Fibroblast of lung (primary cell): ENCODE results near the gene HAPSTR1. TPM values are rescaled to one million over a fixed set of nuclear protein-coding genes. Genes with fewer than 3 reads are reported as not detected.
"Not testable (repeated sequence)": the region's sequence is repeated elsewhere in the genome, so short reads cannot be mapped to it uniquely, and the experiment has no call there.

Source experiments
- DNase-seq, 2 donors: peaks; one replicate each; pipeline versions ENCODE4 v3.0.0 to v3.0.0-alpha.2; 2010; ENCODE audit warnings: low read depth in 2 of 2
- H2AFZ ChIP-seq: 2 replicates; pipeline ENCODE4 v1.5.1; 2012; ENCODE audit warnings: low read length, control low read depth, inconsistent platforms
- H3K27ac ChIP-seq: 2 replicates; pipeline ENCODE4 v1.5.1; 2011; ENCODE audit warnings: low read length, control low read depth; ENCODE audit not compliant: insufficient read depth
- H3K27me3 ChIP-seq: 2 replicates; pipeline ENCODE4 v1.5.1; 2011; ENCODE audit warnings: mild to moderate bottlenecking, low read length; ENCODE audit not compliant: control insufficient read depth, insufficient read depth
- H3K36me3 ChIP-seq: 2 replicates; pipeline ENCODE4 v1.5.1; 2011; ENCODE audit warnings: low read length; ENCODE audit not compliant: control insufficient read depth, insufficient read depth
- H3K4me1 ChIP-seq: 2 replicates; pipeline ENCODE4 v1.5.1; 2011; ENCODE audit warnings: low read length; ENCODE audit not compliant: control insufficient read depth, insufficient read depth; ENCODE audit errors: extremely low read depth
- H3K4me2 ChIP-seq: 2 replicates; pipeline ENCODE4 v1.5.1; 2011; ENCODE audit warnings: low read length, control low read depth; ENCODE audit not compliant: insufficient read depth; ENCODE audit errors: extremely low read depth
- H3K4me3 ChIP-seq, 4 experiments: fragments of 200-600 bp in 1 of 4; sonication (generic) in 1 of 4; replicated peaks in 1 of 4; 2 replicates each; pipeline ENCODE4 v1.5.1; 2011 to 2016; ENCODE audit warnings: low read length in 4 of 4, low read depth in 3 of 4, mild to moderate bottlenecking in 3 of 4, control low read depth in 2 of 4, inconsistent platforms in 1 of 4, mixed read lengths in 1 of 4; ENCODE audit not compliant: insufficient read depth in 1 of 4; ENCODE audit errors: control extremely low read depth in 1 of 4
- H3K79me2 ChIP-seq: 2 replicates; pipeline ENCODE4 v1.5.1; 2012; ENCODE audit warnings: mild to moderate bottlenecking, low read length, inconsistent platforms; ENCODE audit not compliant: control insufficient read depth, insufficient read depth
- H3K9ac ChIP-seq: 2 replicates; pipeline ENCODE4 v1.5.1; 2011; ENCODE audit warnings: mild to moderate bottlenecking, low read length, control low read depth; ENCODE audit not compliant: insufficient read depth
- H3K9me3 ChIP-seq: 2 replicates; pipeline ENCODE4 v1.5.1; 2012; ENCODE audit warnings: low read depth, low read length; ENCODE audit not compliant: control insufficient read depth, insufficient read depth
- H4K20me1 ChIP-seq: 2 replicates; pipeline ENCODE4 v1.5.1; 2011; ENCODE audit warnings: low read length; ENCODE audit not compliant: control insufficient read depth, insufficient read depth; ENCODE audit errors: extremely low read depth
- EZH2 ChIP-seq: IDR thresholded peaks from 2 replicates; pipeline ENCODE4 v1.5.1; 2012; ENCODE audit warnings: low read length, control low read depth, mild to moderate bottlenecking; ENCODE audit errors: missing control alignments
- polyA plus RNA-seq, 2 donors: library from polyadenylated mRNA; depleted of rRNA in 1 of 2; stranded (reverse) in 1 of 2; unstranded in 1 of 2; fragments of >200 nt; gene quantifications; 2 replicates each; pipeline ENCODE4 v1.2.1, GENCODE V29; 2011 to 2012; ENCODE audit warnings: missing spikeins in 1 of 2
- total RNA-seq: library from RNA; depleted of rRNA; stranded (reverse); fragments of >200 nt; gene quantifications from 2 replicates; pipeline ENCODE4 v1.2.1, GENCODE V29; 2014
- TF ChIP-seq, protein P1 (sequence below), 2 donors: IDR thresholded peaks in 1 of 2; conservative IDR thresholded peaks in 1 of 2; 1 replicate in 1 of 2; 2 replicates in 1 of 2; pipeline ENCODE4 v1.5.1; 2011 to 2012; ENCODE audit warnings: low read length in 2 of 2, control low read depth in 1 of 2, inconsistent platforms in 1 of 2, low read depth in 1 of 2, mild to moderate bottlenecking in 1 of 2

HAPSTR1 gene
- total and polyA plus RNA-seq, 2 donors (not counting 1 experiment from before 2014, with no cell fraction given): 37.5 to 57.3 TPM

DNA sequence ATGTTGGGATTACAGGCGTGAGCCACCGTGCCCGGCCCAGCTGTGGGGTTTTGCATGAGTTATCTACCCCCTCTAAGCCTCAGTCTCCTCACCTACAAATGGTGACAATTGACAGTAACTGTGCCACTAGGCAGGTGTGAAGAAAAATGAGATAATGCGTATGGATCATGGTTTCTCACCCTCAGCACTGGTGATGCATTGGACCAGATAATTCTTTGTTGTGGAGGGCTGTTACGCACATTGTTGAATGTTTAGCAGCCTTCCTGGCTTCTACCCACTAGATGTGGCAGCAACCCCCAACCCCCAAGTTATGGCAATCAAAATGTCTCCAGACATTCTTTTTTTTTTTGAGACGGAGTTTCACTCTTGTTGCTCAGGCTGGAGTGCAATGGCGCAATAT lies 9.0 kb upstream of the HAPSTR1 start:
- Histone ChIP-seq H4K20me1 (no peaks in the 10 kb centered on the region), H2AFZ (no peak overlapping the region), H3K4me2 (no peak overlapping the region), H3K4me1 (no peaks in the 10 kb centered on the region), H3K36me3 (no peaks in the 10 kb centered on the region), H3K9ac (no peak overlapping the region), H3K9me3 (no peaks in the 10 kb centered on the region), H3K27ac (no peak overlapping the region), H3K4me3 (no peak overlapping the region), H3K27me3 (no peaks in the 10 kb centered on the region), H3K79me2 (no peaks in the 10 kb centered on the region)
- TF ChIP-seq EZH2: no peak
- DNase-seq: no peak

DNA sequence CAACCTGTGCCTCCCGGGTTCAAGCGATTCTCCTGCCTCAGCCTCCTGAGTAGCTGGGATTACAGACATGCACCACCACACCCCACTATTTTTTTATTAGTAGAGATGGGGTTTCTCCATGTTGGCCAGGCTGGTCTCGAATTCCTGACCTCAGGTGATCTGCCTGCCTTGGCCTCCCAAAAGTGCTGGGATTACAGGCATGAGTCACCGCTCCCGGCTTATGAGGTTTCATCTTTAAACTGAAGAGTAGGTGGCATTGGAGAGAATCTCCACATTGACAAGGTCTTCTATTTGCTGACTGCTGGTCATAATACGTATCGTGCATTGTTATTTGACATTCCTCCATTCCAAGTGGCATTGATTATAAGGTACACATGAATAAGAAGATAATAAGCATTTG lies 3.7 kb upstream of the HAPSTR1 start:
- H4K20me1 ChIP-seq, H3K4me3 ChIP-seq, H3K36me3 ChIP-seq, H2AFZ ChIP-seq, H3K27ac ChIP-seq, H3K27me3 ChIP-seq, H3K4me1 ChIP-seq, H3K9ac ChIP-seq, DNase-seq, H3K9me3 ChIP-seq, H3K4me2 ChIP-seq: not testable (repeated sequence)
- H3K79me2 ChIP-seq: peaks cover 11% of the 10 kb centered on the region

DNA sequence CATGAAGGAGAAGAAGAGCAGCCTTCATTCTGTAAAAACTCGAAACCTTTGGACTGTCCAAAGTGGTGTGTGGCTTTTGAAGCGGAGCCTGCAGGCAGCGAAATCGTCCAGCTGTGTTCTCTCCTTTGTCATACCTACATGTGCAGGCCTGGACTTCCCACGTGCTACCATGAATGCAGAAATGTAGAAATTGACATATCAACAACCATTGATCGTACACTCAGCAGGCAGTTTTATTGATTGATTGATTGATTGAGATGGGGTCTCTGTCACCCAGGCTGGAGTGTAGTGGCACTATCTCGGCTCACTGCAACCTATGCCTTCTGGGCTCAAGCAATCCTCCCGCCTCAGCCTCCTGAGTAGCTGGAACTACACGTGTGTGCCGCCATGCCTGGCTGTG lies 2.6 kb upstream of the HAPSTR1 start:
- H3K4me2 ChIP-seq: no peak overlapping the region
- no peaks in the 10 kb centered on the region for H3K9me3 ChIP-seq
- no peak overlapping the region for H2AFZ ChIP-seq
- no peak overlapping the region for H3K4me3 ChIP-seq
- H4K20me1 ChIP-seq: no peaks in the 10 kb centered on the region
- no peak overlapping the region for H3K27ac ChIP-seq
- H3K36me3 ChIP-seq: peaks cover 2% of the 10 kb centered on the region
- no peak overlapping the region for H3K9ac ChIP-seq
- peaks cover 22% of the 10 kb centered on the region for H3K79me2 ChIP-seq
- peaks cover 2% of the 10 kb centered on the region for H3K4me1 ChIP-seq
- TF ChIP-seq, protein P1, sequence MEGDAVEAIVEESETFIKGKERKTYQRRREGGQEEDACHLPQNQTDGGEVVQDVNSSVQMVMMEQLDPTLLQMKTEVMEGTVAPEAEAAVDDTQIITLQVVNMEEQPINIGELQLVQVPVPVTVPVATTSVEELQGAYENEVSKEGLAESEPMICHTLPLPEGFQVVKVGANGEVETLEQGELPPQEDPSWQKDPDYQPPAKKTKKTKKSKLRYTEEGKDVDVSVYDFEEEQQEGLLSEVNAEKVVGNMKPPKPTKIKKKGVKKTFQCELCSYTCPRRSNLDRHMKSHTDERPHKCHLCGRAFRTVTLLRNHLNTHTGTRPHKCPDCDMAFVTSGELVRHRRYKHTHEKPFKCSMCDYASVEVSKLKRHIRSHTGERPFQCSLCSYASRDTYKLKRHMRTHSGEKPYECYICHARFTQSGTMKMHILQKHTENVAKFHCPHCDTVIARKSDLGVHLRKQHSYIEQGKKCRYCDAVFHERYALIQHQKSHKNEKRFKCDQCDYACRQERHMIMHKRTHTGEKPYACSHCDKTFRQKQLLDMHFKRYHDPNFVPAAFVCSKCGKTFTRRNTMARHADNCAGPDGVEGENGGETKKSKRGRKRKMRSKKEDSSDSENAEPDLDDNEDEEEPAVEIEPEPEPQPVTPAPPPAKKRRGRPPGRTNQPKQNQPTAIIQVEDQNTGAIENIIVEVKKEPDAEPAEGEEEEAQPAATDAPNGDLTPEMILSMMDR (conservative IDR thresholded peaks at IDR 0.05 in 1 of 2, IDR thresholded peaks at IDR 0.05 in 1 of 2; ENCODE audit: low read depth in 1 of 2, low read length in 2 of 2): no peak
- TF ChIP-seq EZH2: no peak
- DNase-seq: no peak
- H3K27me3 ChIP-seq: no peaks in the 10 kb centered on the region

DNA sequence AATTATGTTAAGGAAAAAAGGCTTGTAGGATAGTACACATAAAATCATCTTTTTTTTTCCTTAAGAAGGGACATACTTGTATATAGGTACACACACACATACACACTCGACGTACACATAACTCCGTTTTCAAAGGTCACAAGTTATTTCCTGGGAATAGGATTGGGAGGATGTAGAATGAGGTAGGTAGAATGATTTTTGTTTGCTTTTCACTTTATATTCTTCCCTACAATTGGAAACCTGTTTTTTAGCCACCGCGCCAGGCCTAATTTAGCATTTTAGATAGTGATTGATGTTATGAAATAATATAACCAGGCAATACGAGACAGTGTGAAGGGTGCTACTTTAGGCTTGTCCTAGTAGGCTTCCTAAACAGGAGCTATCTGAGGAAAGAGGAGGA lies 1.8 kb upstream of the HAPSTR1 start:
- Histone ChIP-seq H3K4me1 (peaks cover 2% of the 10 kb centered on the region), H3K9me3 (no peaks in the 10 kb centered on the region), H3K36me3 (peaks cover 2% of the 10 kb centered on the region), H3K9ac (no peak overlapping the region), H3K79me2 (peaks cover 30% of the 10 kb centered on the region), H3K4me2 (peak overlapping the region; percentile 95), H4K20me1 (no peaks in the 10 kb centered on the region), H3K27ac (no peak overlapping the region), H2AFZ (peak overlapping the region; percentile 51), H3K4me3 (peak overlapping the region in 2 of 4 experiments; percentile 11 to 72), H3K27me3 (no peaks in the 10 kb centered on the region)
- TF ChIP-seq, protein P1 (conservative IDR thresholded peaks at IDR 0.05 in 1 of 2, IDR thresholded peaks at IDR 0.05 in 1 of 2; ENCODE audit: low read depth in 1 of 2, low read length in 2 of 2): no peak
- TF ChIP-seq EZH2: no peak
- no peak for DNase-seq
